ENCODE data around the gene NUP58.
"Not testable (repeated sequence)": the region's sequence is repeated elsewhere in the genome, so short reads cannot be mapped to it uniquely, and the experiment has no call there.

Gene NUP58

DNA sequence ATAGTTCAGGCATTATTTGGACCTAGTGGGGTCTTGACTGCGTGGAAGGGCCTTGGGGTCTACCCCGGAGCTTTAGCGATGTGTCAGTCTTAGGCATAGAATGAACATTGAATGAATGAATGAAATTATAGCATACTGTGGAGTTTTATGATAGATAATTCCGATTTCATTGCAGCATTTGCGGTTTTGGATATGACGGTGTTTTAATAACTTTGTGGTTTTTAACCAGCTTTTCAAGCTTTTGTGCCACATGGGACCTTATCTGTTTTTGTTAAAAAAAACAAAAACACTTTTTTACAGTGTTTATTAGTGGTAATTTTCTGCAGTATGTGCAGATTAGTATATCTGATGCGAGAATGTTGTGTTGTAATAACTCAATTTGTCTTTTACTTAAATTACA is 696 bp downstream of the NUP58 start:
- no peak for DNase-seq (ENCODE audit: extremely low read depth in 1 of 2, low read depth in 1 of 2)

DNA sequence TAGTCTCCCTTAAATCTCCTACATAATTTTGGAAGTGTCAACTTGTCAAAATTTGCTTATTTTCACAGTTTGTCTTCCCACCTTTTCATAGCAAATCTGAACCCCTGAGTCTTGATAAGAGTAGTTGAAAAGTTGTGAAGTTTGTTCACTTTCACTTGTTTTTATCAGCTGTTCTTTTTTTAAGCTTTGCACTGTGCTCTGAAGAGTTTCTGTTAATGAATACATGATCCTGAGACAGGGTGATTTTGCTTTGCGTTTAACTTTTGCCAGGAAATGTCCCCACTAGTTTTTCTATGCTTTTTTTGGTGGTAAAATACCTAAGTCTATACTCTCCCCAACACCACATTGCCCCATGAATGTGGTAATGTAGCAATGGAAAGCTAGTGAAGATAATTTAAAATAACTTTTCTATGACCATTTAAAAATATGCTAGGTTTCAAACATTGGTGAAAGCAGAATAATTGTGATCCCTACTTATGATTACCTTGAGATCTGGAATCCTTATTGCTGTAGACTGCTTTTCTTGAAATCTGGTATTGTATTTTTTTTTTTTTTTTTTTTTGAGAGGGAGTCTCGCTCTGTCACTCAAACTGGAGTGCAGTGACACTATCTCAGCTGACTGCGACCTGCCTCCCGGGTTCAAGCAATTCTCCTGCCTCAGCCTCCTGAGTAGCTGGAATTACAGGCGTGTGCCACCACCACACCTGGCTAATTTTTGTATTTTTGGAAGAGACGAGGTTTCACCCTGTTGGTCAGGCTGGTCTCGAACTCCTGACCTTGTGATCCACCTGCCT is 5.4 kb downstream of the NUP58 start:
- no peak for DNase-seq (ENCODE audit: extremely low read depth in 1 of 2, low read depth in 1 of 2)

DNA sequence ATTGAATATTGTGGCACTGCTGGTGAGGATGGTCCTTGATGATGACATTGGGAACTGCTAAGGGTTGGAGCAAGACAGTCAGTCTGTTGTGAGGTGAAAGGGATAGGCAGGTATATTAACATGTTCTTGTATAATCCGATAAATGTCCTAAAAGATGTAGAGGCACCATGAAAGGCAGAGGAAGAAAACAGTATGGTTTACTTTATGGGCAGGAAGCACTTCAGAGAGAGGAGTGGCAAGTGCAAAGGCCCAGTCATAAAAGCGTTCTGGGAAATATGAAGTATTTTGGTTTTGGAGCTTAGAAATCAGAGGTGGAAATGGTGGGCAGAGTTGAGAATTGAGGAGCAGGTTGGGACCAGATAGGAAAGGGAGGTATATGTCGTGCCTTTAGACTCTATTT is 9.5 kb downstream of the NUP58 start:
- DNase-seq (ENCODE audit: extremely low read depth in 1 of 2, low read depth in 1 of 2), result no peak

DNA sequence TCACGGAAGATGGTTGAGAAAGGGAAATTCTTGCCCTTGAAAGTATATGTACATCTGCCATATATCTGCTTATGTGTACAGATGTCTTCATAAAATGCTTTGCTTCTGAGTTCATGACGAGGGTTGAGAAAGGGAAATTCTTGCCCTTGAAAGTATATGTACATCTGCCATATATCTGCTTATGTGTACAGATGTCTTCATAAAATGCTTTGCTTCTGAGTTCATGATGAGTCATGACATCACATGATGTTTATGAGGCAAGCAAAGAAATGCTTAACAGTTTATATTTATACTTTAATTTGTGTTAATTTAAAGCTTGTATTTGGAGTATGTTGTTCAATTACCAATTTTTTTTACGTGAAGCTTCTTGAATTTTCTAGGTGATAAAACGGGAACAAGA is 17.5 kb downstream of the NUP58 start:
- DNase-seq (ENCODE audit: extremely low read depth in 1 of 2, low read depth in 1 of 2), result not testable (repeated sequence)

DNA sequence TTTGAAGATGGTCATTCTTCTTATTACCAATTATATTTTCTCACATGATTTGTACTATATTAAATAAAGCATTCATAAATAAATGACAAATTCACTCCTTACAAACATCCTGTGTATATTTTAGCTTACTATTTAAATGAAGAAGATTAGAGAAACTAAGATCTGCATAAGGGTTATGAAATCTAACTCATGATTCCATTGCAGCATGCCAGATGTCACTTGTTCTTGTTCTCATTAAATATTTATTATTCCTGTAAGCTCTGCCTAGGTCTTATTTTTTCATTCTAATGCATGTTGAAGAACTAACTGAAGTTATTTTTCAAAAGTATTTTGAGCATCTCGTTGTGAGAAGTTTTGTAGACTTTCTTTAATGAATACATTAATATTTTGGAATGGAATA is 18.3 kb downstream of the NUP58 start:
- no peak for DNase-seq (ENCODE audit: extremely low read depth in 1 of 2, low read depth in 1 of 2)

DNA sequence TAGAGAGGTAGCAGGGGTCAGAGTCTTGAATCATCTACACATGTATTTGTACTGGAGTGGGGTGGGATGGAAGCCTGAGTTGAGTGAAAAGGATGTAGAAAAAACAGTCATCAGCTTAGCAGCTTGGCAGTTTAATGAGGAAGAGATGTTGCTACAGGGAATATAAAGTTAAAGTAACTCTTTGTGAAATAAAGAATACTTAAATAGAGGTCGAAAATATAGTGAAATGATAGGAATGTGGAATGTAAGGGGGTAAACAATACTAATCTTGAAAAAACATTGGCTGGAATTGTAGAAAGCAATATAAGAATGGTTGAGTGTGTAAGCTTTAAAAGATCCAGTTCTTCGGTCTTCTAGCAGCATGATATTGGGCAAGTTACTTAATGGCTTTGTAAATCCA is 22.7 kb downstream of the NUP58 start:
- DNase-seq (ENCODE audit: extremely low read depth in 1 of 2, low read depth in 1 of 2), result no peak

DNA sequence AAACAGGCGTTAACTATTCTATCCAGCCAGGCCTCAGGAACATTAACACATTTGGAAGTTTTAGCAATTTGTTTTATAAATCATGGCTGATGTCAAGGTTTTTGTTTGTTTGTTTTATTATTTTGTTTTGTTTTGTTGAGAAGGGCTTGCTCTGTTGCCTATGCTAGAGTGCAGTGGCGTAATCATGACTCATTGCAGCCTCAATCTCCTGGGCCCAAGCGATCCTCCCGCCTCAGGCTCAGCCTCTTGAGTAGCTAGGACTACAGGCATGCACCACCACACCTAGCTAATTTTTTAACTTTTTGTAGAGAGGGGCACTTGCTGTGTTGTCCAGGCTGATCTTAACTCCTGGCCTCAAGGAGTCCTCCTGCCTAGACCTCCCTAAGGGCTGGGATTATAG is 28.3 kb downstream of the NUP58 start:
- DNase-seq (ENCODE audit: extremely low read depth in 1 of 2, low read depth in 1 of 2), result no peak

DNA sequence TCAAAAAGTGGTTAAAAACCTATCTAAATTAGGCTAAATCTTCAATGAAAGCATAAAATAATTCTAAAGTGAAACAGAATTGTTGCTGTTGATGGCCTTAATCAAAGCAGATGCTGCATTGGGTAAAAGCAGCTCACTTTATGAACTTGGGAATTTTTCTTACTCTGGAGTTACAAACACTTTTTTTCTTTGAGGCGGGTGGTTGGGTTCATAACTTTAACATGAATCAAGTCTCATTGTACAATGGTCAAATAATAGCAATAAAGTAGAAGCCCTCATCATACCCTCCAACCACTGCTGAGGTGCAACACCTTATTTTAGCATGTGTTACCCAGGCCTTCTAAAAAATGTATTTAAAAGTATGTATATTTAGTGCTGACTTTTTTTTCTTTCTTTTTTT is 29.1 kb downstream of the NUP58 start:
- DNase-seq (ENCODE audit: extremely low read depth in 1 of 2, low read depth in 1 of 2), result no peak

DNA sequence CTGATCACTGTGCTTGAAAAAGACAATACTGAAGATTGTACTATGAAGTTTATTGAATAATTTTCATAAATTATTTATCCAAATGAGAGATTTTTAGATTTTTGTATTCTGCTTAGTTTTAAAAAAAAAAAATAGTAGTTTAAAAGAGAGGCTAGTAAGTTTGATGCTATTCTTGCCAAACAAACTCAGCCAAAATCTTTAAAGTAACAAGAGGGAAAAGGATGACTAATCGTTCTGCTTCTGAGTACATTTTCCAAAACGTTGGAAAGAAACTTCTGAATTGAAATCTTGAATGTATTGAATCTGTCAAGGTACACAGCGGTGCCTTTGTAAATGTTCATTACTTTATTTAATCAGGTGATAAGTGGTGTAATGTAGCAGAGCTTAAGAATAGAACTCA is 34.4 kb downstream of the NUP58 start:
- no peak for DNase-seq (ENCODE audit: extremely low read depth in 1 of 2, low read depth in 1 of 2)

DNA sequence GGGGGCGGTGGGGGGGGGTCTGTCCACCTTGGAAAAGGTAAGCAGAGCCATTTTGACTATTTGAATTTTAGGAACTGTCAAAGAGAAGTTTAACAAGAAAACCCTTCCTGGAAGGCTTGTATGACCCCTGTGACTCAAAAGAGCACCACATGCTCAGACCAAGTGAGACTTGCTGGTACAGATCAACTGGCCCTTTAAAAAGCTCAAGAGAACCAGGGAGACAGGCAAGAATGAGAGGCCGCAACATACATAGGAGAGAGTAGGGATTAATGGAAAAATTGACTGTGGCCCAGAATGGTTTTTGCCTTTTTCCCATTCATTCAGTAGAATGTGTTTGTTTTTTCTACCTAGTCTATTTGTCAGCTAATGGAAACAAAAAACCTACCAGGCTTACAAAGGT is 44.2 kb downstream of the NUP58 start:
- no peak for DNase-seq (ENCODE audit: extremely low read depth in 1 of 2, low read depth in 1 of 2)

DNA sequence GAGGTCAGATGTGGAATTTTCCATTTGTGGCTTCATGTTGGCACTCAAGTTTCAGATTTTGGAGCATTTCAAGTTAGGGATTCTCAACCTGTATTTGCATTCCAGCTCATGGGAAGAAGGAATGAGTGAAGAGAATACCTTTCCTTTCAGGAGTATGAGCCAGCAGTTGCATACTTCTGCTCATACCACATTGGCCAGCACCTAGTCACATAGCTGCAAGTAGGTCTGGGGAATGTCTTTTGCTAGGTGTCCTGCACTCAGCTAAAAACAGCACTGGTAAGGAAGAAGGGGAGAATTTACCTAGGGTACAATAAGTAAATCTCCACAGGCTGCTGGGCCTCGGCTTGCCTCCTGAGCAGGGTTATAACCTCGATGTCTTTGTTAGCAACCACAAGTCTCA is 45.7 kb downstream of the NUP58 start:
- DNase-seq (ENCODE audit: extremely low read depth in 1 of 2, low read depth in 1 of 2), result no peak

DNA sequence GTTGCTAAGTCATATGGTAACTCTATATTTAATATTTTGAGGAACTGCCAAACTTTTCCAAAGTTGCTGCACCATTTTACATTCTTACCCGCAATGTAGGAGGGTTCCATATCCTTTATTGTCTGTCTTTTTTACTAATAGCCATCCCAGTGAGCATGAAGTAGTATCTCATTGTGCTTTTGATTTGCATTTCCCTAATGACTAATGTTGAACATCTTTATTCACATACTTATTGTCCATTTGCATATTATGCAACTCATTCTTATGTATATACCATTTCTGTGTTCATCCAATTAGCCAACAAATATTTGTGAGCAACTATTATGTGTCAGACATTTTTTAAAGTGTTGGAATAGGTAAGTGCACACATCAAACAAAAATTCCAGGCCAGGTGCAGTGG is 50.0 kb downstream of the NUP58 start:
- DNase-seq (ENCODE audit: extremely low read depth in 1 of 2, low read depth in 1 of 2), result no peak

DNA sequence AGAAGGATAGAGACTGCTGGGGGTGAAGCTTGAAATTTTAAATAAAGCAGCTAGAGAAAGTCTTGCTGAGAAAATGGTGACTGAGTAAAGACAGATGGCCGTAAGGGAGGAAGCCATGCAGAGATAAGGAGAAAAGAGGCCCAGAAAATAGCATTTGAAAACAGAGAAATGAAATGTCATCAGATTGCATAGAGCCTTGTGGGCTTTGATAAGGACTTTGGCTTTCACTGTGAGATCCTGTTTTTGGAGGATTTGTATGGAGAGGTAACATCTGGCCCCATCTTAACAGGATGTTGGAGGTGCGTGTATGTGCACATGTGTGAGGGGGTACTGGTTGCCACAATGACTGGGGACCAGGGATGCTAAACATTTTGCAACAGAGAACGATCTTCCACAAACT is 50.8 kb downstream of the NUP58 start:
- DNase-seq (ENCODE audit: extremely low read depth in 1 of 2, low read depth in 1 of 2), result no peak

DNA sequence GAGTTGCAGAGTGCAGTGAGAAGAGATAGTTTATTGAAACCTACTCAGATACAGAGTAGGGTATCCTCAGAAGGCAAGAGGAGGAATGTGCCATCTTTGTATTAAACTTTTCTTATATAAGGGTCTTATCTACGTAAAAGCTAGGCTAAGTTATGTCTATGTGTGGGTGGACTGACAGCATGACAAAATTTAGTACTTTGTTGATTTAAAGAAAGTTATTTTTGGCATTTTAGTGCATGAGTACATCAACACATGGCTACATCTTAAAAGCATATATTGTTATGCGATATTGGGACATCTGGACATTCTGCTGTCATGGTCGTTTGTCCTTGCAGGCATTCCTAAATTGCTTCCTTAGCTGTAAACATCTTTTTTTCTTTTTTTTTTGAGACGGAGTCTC is 51.4 kb downstream of the NUP58 start:
- no peak for DNase-seq (ENCODE audit: extremely low read depth in 1 of 2, low read depth in 1 of 2)

DNA sequence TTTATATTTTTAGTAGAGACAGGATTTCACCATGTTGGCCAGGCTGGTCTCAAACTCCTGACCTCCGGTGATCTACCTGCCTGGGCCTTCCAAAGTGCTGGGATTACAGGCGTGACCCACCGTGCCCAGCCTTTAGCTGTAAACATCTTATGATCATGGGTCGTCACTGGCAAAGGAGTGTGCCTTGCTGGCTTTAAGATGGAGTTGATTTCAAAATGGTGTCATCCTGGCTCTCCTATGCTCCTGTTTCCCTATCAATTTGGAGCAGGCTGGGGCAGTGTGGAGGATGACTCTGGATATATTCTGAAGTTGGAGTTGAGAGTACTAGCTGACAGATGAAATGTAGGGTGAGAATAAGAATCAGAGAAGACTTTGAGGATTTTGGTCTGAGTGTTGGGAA is 51.9 kb downstream of the NUP58 start:
- DNase-seq (ENCODE audit: extremely low read depth in 1 of 2, low read depth in 1 of 2), result no peak

DNA sequence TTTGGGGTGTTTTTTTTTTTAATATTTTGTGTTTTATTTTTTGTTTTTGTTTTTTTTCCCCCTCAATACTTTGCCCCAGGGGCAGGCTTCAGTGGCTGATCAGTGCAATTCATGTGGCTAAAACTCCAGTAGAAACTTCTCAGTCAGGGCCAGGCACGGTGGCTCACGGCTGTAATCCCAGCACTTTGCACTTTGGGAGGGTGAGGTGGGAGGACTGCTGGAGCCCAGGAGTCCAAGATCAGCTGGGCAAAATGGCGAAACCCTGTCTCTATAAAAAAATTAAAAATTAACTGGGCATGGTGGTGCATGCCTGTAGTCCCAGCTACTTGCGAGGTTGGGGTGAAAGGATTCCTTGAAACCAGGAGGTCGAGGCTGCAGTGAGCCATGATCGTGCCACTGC is 53.0 kb downstream of the NUP58 start:
- DNase-seq (ENCODE audit: extremely low read depth in 1 of 2, low read depth in 1 of 2), result no peak

DNA sequence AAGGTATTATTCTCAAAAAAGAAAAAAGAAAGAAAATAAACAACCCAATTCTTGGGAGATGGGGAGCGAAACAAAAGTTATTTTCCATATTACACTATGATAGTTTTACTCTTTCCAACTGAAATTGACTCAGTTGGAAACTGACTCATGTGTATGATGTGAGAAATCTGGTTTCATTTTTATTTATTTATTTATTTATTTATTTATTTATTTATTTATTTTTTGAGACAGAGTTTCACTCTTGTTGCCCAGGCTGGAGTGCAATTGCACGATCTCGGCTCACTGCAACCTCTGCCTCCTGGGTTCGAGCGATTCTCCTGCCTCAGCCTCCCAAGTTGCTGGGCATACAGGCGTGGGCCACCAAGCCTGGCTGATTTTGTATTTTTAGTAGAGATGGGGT is 59.0 kb downstream of the NUP58 start:
- not testable (repeated sequence) for DNase-seq (ENCODE audit: extremely low read depth in 1 of 2, low read depth in 1 of 2)

DNA sequence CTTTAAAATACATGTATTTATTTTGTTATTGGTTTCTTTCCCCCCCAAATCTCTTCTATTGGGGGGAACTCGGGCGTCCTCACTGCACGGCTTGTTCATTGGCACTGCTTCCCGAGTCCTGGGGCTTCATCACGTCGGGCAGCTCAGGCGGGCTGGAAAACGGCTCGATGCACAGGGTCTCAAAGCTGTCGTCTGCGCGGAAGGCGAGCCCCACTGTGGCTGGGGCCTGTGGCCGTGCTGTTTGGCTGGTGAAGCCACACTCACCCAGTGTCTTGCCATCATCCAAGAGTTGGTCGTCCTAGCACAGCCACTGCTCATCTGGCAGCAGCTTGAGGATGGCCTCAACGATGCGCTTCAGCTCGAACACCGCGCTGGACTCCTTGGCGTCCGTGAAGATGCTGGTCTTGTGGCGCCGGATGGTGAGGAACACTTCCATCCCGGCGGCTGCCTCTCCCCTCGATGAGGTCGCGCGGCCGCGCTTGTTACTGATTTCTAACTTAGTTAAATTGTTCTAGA is 64.4 kb downstream of the NUP58 start:
- no peak for DNase-seq (ENCODE audit: extremely low read depth in 1 of 2, low read depth in 1 of 2)

DNA sequence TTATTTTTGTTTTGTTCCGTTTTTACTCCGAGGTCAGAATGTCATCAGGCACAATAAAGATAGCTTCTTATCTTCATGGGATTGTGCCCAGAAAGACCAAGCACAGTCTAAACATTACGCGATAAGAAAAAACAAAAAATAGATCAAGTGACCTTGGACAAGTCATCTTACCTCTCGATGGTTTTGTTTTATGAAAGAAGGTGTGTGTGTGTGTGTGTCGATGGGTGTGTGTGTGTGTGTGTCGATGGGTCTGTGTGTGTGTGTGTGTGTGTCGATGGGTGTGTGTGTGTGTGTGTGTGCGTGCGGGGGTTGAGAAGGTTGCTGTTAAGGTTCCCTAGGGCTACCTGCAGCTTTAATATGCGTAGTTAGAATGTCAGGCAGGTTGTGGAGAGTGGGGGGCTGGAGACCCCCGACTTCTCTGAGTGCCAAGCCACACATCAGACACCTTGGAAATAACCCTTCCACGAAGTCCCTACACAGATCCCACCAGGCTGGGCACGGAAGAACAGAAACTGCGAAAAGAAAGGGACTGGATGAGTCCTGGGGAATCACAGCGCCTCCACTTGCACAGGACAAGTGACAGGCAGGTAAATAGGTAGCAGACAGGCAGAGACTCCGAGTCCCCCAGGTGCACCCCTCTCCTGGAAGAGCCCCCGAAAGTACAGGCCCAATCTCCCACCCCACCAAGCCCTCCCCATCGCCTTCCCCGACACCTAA is 69.9 kb downstream of the NUP58 start:
- DNase-seq (ENCODE audit: extremely low read depth in 1 of 2, low read depth in 1 of 2), result no peak

DNA sequence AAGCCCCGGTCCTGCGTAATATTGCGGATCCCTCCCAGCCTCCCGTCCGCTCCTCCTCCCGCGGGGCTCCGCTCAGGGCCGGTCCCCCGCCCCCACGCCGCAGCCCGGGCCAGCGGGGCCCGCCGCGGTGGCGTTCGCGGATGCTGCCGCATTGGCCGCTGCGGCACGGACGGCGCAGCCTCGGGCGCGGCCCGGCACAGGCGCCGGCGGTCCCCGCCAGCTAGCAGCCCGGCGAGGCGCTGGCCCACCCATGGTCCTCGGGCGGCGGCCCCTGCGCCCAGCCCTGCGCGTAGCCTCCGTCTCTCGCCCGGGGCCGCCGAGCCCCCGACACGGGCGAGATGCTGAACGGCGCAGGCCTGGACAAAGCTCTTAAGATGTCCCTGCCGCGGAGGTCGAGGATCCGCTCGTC is 70.5 kb downstream of the NUP58 start, which contains the start of gene ATP8A2:
Gene ATP8A2, plus strand, starts transcription at position 100 of the 409 bp plus-strand sequence. Its CDS starts 239 bp downstream, at position 339.
- DNase-seq (ENCODE audit: extremely low read depth in 1 of 2, low read depth in 1 of 2), result no peak

DNA sequence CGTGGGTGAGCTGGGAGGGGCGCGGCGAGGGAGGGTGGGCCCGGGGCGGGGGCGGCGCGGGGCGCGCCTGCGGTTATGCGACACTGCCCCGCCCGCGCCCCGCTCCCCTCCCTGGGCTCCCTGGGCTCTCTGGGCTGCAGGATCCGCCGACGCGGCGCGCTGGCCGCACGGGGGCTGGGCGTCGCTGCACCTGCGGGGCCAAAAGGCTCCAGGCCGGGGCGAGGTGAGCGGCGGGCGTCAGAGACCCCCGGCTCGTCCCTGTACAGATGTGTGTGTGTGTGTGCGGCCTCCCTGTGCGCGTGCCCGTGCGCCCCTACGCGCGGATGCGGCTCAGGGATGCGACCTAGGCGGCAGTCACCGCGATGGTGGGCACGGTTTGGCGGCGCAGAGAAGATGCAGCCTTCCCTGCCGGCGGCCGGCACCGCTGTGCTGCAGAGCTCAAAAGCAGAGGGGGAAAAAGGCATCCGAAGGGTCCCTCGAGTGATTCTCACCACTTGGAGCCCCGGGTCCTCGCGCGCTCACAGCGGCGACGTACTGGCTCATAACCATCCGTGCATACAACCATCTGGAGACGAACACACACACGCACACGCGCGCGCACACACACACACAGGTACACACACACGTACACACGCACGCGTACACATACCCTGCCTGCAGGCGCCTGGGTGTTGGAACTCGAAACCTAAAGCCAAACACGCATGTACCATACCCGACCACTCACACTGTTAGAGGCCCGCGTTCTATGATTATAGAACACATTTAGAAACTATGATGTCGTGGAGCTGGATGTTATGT is 71.1 kb downstream of the NUP58 start:
- DNase-seq (ENCODE audit: extremely low read depth in 1 of 2, low read depth in 1 of 2), result no peak
